HepG2 (cell line): ENCODE measurements around the gene TMEM8B. TPM values are rescaled to one million over a fixed set of nuclear protein-coding genes. Genes with fewer than 3 reads are reported as not detected.

ENCODE experiments used
- KLF9 ChIP-seq: IDR thresholded peaks from 2 replicates; pipeline ENCODE4 v1.6.1; 2016; ENCODE audit warnings: low read depth
- polyA plus RNA-seq, 8 experiments: library from polyadenylated mRNA; depleted of rRNA in 3 of 8; stranded (reverse) in 7 of 8; unstranded in 1 of 8; fragments of >200 nt; fragmentation: Illumina TruSeq in 4 of 8; extraction: Trizol in 4 of 8; gene quantifications; 2 replicates each; pipeline versions ENCODE4 v1.2.1 to v1.2.3, GENCODE V29; 2011 to 2016; ENCODE audit warnings: low read depth in 4 of 8, missing spikeins in 1 of 8, mixed read lengths in 1 of 8; ENCODE audit not compliant: insufficient read depth in 1 of 8
- total RNA-seq, 5 experiments: library from RNA; depleted of rRNA; stranded (reverse); fragments of >200 nt; fragmentation: Illumina TruSeq; extraction: Trizol; gene quantifications; 2 replicates each; pipeline ENCODE4 v1.2.3, GENCODE V29; 2016; ENCODE audit warnings: low read depth in 1 of 5
- TF ChIP-seq, protein P1 (sequence below): sonication (generic); formaldehyde crosslinking; IDR thresholded peaks from 2 replicates; pipeline ENCODE4 v1.5.1; 2020; ENCODE audit warnings: mild to moderate bottlenecking, missing genetic modification reagents, moderate library complexity
- TF ChIP-seq, protein P2 (sequence below): sonication (generic); formaldehyde crosslinking; IDR thresholded peaks from 2 replicates; pipeline ENCODE4 v1.9.0; 2021; ENCODE audit warnings: mild to moderate bottlenecking, missing genetic modification reagents

The TMEM8B gene
- total and polyA plus RNA-seq, 2 of the 13 experiments (the other 11 are each of a cell fraction or from before 2014, with no cell fraction given), result 2.1 to 2.7 TPM

GRCh38 chr9:35912791-35913400, 83.9 kb downstream of the TMEM8B start (continued):
- TF ChIP-seq, protein P1, sequence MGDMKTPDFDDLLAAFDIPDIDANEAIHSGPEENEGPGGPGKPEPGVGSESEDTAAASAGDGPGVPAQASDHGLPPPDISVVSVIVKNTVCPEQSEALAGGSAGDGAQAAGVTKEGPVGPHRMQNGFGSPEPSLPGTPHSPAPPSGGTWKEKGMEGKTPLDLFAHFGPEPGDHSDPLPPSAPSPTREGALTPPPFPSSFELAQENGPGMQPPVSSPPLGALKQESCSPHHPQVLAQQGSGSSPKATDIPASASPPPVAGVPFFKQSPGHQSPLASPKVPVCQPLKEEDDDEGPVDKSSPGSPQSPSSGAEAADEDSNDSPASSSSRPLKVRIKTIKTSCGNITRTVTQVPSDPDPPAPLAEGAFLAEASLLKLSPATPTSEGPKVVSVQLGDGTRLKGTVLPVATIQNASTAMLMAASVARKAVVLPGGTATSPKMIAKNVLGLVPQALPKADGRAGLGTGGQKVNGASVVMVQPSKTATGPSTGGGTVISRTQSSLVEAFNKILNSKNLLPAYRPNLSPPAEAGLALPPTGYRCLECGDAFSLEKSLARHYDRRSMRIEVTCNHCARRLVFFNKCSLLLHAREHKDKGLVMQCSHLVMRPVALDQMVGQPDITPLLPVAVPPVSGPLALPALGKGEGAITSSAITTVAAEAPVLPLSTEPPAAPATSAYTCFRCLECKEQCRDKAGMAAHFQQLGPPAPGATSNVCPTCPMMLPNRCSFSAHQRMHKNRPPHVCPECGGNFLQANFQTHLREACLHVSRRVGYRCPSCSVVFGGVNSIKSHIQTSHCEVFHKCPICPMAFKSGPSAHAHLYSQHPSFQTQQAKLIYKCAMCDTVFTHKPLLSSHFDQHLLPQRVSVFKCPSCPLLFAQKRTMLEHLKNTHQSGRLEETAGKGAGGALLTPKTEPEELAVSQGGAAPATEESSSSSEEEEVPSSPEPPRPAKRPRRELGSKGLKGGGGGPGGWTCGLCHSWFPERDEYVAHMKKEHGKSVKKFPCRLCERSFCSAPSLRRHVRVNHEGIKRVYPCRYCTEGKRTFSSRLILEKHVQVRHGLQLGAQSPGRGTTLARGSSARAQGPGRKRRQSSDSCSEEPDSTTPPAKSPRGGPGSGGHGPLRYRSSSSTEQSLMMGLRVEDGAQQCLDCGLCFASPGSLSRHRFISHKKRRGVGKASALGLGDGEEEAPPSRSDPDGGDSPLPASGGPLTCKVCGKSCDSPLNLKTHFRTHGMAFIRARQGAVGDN (CRISPR knock-in tag), result 0 out of 2 replicates have a peak, but pooled peaks have one; percentile 10
- no peak for TF ChIP-seq KLF9 (CRISPR knock-in tag)
- TF ChIP-seq, protein P2, sequence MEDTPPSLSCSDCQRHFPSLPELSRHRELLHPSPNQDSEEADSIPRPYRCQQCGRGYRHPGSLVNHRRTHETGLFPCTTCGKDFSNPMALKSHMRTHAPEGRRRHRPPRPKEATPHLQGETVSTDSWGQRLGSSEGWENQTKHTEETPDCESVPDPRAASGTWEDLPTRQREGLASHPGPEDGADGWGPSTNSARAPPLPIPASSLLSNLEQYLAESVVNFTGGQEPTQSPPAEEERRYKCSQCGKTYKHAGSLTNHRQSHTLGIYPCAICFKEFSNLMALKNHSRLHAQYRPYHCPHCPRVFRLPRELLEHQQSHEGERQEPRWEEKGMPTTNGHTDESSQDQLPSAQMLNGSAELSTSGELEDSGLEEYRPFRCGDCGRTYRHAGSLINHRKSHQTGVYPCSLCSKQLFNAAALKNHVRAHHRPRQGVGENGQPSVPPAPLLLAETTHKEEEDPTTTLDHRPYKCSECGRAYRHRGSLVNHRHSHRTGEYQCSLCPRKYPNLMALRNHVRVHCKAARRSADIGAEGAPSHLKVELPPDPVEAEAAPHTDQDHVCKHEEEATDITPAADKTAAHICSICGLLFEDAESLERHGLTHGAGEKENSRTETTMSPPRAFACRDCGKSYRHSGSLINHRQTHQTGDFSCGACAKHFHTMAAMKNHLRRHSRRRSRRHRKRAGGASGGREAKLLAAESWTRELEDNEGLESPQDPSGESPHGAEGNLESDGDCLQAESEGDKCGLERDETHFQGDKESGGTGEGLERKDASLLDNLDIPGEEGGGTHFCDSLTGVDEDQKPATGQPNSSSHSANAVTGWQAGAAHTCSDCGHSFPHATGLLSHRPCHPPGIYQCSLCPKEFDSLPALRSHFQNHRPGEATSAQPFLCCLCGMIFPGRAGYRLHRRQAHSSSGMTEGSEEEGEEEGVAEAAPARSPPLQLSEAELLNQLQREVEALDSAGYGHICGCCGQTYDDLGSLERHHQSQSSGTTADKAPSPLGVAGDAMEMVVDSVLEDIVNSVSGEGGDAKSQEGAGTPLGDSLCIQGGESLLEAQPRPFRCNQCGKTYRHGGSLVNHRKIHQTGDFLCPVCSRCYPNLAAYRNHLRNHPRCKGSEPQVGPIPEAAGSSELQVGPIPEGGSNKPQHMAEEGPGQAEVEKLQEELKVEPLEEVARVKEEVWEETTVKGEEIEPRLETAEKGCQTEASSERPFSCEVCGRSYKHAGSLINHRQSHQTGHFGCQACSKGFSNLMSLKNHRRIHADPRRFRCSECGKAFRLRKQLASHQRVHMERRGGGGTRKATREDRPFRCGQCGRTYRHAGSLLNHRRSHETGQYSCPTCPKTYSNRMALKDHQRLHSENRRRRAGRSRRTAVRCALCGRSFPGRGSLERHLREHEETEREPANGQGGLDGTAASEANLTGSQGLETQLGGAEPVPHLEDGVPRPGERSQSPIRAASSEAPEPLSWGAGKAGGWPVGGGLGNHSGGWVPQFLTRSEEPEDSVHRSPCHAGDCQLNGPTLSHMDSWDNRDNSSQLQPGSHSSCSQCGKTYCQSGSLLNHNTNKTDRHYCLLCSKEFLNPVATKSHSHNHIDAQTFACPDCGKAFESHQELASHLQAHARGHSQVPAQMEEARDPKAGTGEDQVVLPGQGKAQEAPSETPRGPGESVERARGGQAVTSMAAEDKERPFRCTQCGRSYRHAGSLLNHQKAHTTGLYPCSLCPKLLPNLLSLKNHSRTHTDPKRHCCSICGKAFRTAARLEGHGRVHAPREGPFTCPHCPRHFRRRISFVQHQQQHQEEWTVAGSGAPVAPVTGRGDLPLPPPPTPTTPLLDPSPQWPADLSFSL (CRISPR knock-in tag), result peak; percentile 69; the same call in 1 of the 2 replicates
